GM18873 (cell line): Measurements from ENCODE around the gene PER1.
"Not testable (repeated sequence)": the region's sequence is repeated elsewhere in the genome, so short reads cannot be mapped to it uniquely, and the experiment has no call there.

Experiments used
- ATAC-seq: cut with Tn5 transposase; IDR thresholded peaks from one replicate; pipeline ENCODE4 v1.9.1; 2021; ENCODE audit warnings: mild to moderate bottlenecking, moderate library complexity, moderate number of reproducible peaks; ENCODE audit not compliant: unreplicated experiment, low FRiP score

Gene PER1

DNA sequence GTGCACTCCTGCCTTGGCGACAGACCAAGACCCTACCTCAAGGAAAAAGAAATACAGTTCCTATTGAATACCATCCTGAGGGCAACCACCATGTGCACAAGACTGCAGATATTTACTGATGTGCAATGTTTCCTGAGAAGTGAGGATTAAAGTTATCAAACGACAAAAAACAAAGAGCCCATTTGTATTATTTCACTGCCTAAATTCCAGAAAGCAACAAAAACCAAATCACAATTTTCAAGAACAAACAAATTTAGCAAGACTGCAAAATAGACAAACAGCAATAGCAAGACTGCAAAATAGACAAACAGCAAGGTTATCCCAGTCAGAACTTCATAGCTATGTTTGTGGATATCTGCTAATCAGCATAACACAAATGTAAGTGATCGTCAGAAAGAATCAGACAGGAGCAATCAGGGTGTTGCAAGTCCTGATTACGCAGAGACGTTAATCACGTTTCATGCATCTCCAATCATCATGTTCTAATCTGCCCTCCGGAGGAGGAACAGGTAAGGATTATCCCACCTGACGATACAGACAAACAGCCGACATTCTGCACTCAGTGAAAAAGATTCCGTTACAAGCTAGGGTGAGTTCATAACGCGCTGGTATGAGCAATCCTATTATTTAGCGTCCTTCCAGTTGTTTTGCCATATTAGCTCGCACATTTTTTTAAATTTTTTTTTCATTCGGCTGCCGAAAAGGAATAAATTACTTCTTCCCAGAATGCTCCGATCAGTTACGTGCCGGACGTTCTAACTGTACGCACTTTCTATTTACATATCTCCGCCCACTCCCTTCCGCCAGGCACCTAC lies 21.1 kb upstream of the PER1 start:
- ATAC-seq, result peak; percentile 60

DNA sequence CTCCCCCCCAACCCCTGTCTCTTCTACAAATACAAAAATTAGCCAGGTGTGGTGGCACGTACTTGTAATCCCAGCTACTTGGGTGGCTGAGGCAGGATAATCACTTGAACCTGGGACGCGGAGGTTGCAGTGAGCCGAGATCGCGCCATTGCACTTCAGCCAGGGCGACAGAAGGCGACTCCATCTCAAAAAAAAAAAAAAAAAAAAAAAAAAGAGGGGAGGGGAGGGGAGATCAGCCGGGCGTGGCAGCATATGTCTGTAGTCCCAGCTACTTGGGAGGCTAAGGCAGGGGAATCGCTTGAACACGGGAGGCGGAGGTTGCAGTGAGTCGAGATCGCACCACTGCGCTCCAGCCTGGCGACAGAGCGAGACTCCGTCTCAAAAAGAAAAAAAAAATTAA lies 18.0 kb upstream of the PER1 start:
- not testable (repeated sequence) for ATAC-seq

DNA sequence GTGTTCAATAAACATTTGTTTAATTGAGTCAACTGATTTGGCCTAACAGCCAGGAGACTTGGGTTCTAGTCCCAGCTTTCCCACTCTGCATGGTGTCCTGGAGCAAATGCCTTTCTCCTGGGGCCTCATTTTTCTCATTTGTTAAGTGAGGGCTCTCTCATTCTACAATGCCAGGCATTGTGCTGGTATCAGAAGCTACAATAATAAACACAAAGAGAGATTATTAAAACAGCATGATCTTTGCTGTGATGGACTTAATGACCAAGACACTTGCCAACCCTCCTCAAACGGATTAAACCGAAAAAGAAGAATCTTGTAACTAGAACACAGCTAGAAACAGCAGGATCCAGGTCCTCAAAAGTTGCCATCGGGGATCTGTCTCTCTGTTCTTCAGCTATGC lies 15.3 kb upstream of the PER1 start:
- no peak for ATAC-seq

DNA sequence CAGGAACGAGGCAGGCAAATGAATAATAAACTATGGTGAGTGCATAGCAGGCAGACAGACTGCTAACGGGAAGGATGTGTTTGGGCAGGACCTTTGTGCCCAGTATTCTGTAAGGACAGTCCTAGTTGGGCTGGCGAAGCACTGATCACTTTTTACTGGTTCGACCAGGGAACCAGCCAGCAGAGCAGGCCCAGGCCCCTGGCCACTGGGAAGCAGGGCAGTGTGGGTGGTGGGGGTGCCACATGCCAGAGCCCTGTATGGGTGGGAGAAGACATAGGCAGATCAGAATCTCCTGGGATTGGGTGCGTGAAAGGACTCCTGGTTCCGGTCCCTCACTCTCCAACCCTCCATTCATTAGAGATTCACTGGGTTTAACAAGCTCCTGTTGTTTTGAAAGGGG lies 14.5 kb upstream of the PER1 start:
- no peak for ATAC-seq

DNA sequence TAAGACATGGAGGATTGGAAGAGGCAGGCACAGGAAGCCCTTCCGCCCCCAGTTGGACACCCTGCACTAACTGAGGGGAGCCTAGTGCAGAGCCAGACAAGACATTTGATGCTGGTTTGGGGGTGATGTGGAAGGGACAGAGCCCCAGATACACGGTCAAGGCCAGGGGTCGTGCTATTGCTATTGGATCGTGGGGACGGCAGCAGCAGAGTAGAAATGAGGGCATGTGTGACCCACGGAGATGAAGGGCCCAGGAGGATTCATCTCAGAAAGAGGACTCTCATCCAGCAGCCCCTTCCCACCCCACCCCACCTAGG lies 12.6 kb upstream of the PER1 start:
- no peak for ATAC-seq

DNA sequence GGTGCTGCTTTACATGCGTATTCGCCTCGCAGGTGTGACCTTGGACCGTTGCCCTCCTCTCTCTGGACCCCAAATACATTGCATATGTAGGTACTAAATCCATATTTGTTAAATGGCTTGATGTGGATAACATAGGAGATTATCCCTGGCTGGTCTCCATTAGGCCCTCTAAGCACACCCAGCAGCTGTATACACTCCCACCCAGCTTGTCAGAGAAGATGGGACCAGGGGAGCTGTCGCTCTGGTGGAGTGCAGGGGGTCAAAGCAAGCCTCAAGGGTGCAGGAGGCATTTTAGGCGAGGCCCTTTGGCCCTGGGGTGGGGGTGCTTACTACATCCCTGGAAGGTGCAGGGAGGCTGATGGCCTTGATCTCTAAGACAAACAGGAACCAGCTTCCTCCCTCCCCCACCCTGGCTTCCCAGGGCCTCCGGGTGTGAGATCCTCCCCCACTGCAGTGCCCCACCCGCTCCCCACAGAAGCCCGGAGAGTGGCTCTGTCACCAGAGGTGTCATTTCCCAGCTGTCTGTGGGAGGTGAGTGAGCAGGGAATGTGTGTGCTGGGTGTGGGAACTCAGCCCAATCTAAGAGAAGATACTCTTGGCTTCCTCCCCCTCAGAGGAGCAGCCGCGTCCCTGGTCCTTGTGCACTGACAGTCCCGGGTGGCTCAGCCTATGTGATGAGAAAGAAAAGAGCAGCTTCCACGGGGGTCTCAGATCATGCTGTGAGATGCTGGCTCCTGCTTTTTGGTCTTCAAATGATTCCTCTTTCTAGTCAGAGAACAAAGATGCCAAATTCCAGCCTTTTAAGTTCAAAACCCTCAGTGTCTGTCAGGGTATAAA lies 12.0 kb upstream of the PER1 start:
- no peak for ATAC-seq

DNA sequence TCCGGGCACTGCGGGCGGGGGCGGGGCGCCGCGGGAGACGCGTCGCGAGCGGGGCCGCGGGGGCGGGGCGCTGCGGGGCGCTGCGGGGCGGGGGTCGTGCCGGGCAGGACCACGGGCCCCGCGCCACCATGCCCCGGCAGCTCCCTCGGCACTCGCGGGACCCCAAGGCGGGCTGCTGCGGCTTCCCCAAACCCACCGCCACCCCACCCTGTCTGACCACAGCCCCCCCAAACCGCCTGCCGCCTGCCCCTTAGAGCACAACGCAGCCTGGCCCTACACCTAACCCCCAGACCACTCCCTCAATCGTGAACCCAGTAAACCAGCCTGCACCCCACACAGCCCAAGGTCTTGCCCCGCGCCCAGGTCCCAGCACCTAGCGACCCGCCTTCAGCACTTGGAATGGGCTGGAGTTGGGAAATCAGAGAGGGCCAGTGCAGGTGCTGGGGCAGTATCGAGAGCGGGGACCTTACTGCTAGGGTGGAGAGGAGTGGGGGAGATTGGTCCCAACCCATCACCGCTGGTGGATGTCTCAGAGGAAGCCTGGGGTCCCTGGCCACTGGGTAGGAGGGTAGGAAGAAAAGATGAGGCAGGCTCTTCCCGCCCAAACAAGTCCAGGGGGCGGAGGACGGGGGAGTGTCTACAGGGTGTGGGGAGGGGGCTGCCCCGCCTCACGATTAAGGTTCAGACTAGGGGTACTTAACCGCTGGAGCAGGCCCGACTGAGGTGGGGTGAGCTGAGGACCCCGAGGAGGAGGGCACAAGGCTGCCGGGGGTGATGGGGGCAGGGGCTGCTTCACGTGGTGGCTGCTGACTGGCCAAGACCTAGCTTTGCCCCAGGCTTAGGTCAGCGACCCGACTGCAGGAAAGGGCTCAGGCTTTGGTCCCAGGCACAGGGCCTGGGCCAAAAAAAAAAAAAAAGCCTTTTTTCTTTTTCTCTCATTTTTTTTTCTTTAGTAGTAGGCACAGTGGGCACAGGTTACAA lies 11.1 kb upstream of the PER1 start:
- no peak for ATAC-seq

DNA sequence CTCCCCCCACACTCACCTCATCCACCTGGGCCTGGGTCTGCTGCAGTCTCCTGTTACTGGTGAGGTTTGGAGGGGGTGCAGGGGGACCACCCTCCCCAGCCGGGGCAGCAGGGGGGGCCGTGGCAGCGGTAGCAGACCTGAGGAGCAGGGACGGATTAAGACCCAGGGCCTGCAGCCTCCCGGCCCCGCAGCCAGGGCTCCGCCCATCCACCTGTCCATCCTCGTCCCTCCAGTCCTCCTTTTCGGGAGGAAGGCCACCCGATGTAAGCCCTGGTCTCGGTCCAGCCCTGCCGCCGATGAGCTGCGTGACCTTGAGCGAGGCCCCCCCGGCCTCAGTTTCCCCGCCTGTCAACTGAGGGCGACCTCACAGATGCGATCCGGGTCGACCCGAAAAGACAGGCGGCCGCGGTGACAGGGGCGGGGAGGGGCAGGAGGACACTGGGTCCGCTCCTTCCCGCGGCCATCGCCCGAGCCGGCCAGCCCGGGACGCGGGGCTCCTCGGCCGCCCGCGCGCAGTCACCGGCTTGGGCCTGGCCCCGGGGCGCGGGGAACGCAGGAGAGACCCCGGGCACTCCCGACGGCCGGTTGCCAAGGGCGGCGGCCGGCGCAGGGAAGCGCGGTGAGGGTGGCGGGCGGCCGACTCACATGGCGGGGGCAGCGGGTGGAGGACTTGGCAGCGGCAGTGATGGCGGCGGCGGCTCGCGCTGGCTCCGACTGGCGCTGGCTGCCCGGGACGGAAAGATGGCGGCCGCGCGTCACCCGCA lies 10.2 kb upstream of the PER1 start, which contains the start of gene VAMP2:
VAMP2 (minus strand) TSS at position 716 of the 764 bp plus-strand sequence; CDS start at position 647, 69 bp downstream.
- ATAC-seq, result no peak

DNA sequence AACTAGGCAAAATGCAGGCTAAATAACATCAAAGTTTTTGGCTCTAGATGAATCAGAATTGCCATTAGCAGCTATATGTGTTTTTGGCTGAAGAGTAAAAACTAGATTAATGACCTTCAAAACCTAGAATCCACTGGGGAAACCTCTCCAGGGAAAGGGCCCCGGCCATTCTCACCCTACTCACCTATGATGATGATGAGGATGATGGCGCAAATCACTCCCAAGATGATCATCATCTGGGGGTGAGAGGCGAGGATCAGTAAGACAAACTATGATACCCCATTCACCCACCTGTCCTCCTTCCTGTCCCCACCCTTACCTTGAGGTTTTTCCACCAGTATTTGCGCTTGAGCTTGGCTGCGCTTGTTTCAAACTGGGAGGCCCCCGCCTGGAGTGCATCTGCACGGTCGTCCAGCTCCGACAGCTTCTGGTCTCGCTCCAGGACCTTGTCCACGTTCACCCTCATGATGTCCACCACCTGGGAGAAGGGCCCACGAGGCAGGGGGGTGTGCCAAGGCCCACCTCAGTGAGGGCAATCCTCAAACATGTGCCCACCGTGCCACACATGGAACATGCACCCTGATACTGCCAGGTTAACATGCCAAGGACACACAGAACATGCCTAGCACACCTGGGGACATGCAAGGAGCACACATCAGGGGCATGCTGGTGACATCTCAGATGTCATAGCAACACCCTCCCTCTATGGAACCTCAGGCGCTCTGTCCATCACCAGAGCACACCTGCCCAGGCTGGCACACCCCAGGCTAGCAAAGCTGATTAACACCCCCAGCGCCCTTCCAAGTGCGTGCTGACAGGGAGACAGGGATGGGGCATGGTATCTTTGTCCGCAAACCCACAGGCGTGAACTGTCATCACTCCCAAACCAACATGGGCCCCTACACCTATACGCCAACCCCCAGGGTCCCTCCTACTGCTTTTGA lies 9.4 kb upstream of the PER1 start:
- no peak for ATAC-seq

DNA sequence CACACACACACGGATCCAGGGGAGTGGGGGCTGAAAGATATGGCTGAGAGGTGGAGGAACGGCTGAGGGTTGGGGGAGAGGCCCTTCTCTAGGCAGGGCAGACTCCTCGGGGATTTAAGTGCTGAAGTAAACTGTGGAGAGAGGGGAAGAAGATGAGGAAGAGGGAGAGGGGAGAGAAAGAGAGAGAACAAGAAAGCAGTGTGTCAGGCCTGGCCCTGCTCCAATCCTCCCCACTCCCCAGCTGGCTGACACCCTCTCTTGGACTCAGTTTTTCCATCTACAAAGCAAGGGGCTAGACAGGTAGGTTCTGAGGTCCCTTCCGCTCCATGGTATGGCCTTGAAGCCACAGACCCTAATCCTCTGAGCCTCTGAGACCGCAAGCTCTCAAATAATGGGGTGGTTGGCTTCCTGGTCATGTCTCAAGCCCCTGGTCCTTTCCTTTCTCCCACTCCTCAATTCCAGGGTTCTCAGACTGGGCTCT lies 8.6 kb upstream of the PER1 start:
- ATAC-seq, result no peak

DNA sequence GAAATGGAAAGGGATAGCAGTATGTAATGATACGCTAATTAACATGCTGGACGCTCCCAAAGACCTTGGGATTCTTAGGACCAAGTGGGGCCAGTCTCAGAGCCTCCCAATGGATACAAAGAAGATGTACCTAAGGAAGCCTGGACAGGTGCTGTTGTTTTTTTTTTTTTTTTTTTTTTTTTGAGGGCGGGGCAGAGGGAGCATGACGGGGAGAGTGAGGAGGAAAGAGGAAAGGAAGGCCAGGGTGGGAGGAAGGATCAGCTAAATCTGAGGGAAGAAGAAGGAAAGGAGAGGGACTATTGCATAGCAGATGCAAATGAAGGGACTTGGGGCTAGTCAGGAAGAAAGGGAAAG lies 8.0 kb upstream of the PER1 start:
- ATAC-seq, result no peak

DNA sequence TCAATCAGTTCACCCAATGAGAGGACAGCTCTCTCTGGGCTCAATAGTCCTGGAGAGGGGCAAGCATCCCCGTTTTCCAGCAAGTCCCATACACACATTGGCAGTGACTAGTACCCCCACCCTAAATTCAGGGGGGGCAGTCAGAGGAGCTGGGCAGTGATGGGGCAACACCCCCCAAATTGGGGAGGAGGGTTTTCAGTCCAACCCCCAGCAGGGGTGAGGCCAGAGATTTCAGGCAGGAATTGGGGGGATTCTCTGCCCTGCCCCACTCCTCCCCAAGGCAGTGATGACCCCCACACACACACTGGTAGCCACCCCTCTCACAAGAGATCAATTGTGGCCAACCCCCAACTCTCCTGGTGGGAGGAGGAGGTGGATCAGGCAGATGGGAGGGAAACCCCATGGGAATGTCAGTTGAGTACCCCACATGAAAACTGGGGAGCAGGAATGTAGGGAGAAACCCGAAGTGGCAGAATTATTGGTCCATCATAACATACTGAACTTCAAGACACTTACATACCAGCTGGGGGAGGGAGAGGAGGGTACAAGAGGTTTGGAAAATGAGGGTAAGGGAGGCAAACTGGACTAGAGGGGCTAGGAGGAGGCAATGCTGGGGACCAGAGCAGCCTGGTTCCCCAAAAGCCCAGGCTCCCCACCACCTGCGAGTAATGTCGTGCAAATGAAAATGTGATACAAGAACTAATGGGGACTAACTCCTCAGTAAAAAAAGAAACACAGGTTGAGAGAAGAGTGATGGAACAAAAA lies 7.4 kb upstream of the PER1 start:
- ATAC-seq, result no peak

DNA sequence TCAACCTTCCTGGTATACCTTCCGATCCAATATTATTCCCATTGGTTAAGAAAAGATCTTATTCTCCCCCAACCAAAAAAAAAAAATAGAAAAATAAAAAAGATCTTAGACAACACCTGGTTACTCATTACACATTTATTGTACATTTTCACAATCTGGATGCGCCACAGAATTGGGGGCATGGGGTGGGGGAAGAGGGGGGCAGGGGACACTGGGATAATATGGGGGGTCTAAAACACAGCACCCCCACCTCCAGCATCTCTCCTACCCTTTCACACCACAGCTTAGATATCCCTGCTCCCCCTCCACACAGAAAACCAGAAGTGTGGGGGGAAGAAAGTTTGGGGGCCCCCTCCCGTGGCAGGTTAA lies 6.8 kb upstream of the PER1 start:
- no peak for ATAC-seq

DNA sequence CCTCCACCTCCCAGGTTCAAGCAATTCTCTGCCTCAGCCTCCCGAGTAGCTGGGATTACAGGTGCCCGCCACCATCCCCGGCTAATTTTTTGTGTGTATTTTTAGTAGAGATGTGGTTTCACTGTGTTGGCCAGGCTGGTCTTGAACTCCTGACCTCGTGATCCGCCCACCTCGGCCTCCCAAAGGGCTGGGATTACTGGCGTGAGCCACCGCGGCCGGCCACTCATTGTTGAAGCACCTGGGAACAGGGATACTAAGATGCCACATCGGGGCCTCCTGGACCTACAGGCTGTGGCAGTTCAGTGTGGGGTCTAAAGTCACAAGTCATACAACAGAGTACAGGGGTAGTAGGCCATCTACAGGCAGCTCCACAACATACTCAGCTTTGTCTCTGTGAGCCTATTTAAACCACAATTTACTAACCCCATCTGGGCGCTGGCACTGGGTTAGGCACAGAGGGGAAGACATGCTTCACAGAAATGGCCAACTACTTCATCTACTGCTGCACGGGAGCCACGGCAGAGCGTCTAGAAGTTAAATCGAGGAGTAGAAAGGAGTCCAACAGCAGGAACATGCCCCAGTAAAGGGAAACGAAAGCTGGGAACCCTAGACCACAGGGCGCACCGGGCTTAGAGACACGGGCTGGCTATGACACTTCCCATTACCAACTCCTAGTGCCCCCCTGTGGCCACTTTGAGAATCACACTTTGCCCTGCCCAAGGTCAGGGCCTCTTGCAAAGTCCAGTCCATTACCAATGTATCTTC lies 6.2 kb upstream of the PER1 start:
- no peak for ATAC-seq

DNA sequence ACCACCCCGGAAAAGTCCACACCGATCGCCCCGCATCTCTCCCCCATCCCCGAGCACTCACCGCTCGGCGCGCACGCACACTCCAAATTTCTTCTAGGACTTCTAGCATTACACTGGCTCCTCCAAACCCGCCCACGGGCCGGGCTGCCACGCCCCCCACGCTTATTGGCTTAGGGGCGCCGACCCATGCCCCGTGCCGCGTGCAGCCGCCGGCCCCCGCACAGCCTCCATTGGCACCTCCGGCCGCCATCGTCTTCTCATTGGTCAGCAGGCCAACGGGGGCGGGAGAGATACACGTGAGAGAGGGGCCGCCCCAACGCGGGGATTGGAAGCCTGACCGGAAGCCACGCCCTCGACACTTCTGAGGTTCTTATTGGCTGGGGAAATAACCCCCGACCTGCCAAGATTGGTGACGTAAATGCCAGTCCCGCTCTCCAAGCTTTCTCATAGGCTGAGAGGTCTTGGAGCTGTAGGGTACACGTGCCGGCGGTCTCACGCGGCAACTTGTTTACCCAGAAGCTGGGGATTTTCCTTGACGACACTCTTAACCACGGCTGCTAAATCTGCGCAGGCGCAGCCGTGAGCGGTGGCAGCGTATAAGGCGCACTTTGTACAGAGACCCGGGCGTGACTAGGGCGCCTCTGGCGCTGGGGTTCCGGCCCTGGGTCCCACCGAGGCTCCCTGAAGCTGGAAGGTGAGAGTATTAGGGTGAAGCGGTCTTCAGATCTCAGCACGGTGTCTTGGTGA lies 4.2 kb upstream of the PER1 start:
- peak; percentile 82 for ATAC-seq

DNA sequence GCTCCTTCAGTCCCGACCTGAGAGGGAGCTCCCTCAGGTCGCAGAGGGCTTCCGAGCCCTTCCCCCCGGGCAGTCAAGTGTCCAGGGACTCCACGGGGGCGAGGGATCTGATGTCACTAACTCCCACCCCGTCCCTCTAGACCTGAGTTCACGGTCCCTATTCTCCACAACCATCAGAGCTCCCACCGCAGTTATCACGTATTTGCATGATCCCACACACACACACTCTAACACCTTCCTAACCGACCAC lies 3.7 kb upstream of the PER1 start:
- no peak for ATAC-seq
